Measurements from ENCODE around the gene CD38. TPM values are rescaled to one million over a fixed set of nuclear protein-coding genes. Genes with fewer than 3 reads are reported as not detected.

Gene CD38
- total RNA-seq, 1 experiment from 2014 or later, result 0.17 TPM

- ChIA-PET CTCF (interaction anchor here (0.6 to 1.4 kb wide), 7 partner anchors 12 to 178 kb away, joined by 3 to 10 read pairs (median 3); no protein-coding TSS in a partner anchor), POLR2A (interaction anchor here (0.6 kb wide), 1 partner anchor 13 kb away, joined by 6 read pairs; no protein-coding TSS in a partner anchor)
- ATAC-seq (no peak), DNase-seq (ENCODE audit: low spot score) (no peak)
- peaks cover under 1% of the 10 kb centered on the region; the same call in 1 of the 2 replicates for H3K9me3 Mint-ChIP-seq
- peaks cover 62% of the 10 kb centered on the region for H3K27me3 Mint-ChIP-seq (ENCODE audit: low read depth)
- TF ChIP-seq ZNF232 (CRISPR knock-in tag; IDR thresholded peaks at IDR 0.05), result no peak
- TF ChIP-seq ZNF263 (CRISPR knock-in tag; IDR thresholded peaks at IDR 0.05; ENCODE audit: low read depth), result no peak
- TF ChIP-seq HMGXB4 (CRISPR knock-in tag; IDR thresholded peaks at IDR 0.05), result no peak
- TF ChIP-seq RELA (CRISPR knock-in tag; IDR thresholded peaks at IDR 0.05; ENCODE audit: borderline replicate concordance), result no peak
- TF ChIP-seq ETV6 (CRISPR knock-in tag; IDR thresholded peaks at IDR 0.05), result no peak
- TF ChIP-seq NFATC4 (CRISPR knock-in tag; IDR thresholded peaks at IDR 0.05), result no peak
- no peak for TF ChIP-seq JAZF1 (CRISPR knock-in tag; IDR thresholded peaks at IDR 0.05)
- no peak for TF ChIP-seq FOXJ3 (CRISPR knock-in tag; IDR thresholded peaks at IDR 0.05; ENCODE audit: borderline replicate concordance)
- TF ChIP-seq TCF7 (CRISPR knock-in tag; IDR thresholded peaks at IDR 0.05; ENCODE audit: low read depth), result no peak
- no peak for TF ChIP-seq MXD4 (CRISPR knock-in tag; IDR thresholded peaks at IDR 0.05; ENCODE audit: borderline replicate concordance)
- no peak for TF ChIP-seq CDX4 (CRISPR knock-in tag; IDR thresholded peaks at IDR 0.05; ENCODE audit: borderline replicate concordance)
- TF ChIP-seq AFF4 (CRISPR knock-in tag; IDR thresholded peaks at IDR 0.05; ENCODE audit: borderline replicate concordance), result no peak
- peaks cover 14% of the 10 kb centered on the region for H3K4me1 Mint-ChIP-seq
- no peak overlapping the region for H3K27ac Mint-ChIP-seq
- peak overlapping the region; percentile 74 for H3K4me3 Mint-ChIP-seq
- peaks cover under 1% of the 10 kb centered on the region; the same call in 1 of the 2 replicates for H3K36me3 Mint-ChIP-seq
Measured at GRCh38 chr4:15779809-15780208, 1.7 kb downstream of the CD38 start.

- peaks cover 14% of the 10 kb centered on the region for H3K36me3 Mint-ChIP-seq
- H3K9me3 Mint-ChIP-seq, result peaks cover 16% of the 10 kb centered on the region
- ATAC-seq, result no peak
- no peak overlapping the region for H3K27ac Mint-ChIP-seq
- peaks cover 14% of the 10 kb centered on the region for H3K4me1 Mint-ChIP-seq
- H3K4me3 Mint-ChIP-seq, result no peak overlapping the region
- POLR2A ChIA-PET, result no interaction called here
- CTCF ChIA-PET, result interaction anchor here (0.8 kb wide), 1 partner anchor 24 kb away, joined by 4 read pairs; no protein-coding TSS in a partner anchor
- DNase-seq (ENCODE audit: low spot score), result no peak
- H3K27me3 Mint-ChIP-seq (ENCODE audit: low read depth), result peaks cover 44% of the 10 kb centered on the region
- TF ChIP-seq JUN (CRISPR knock-in tag; IDR thresholded peaks at IDR 0.05), result no peak
- no peak for TF ChIP-seq FOXP1 (CRISPR knock-in tag; IDR thresholded peaks at IDR 0.05; ENCODE audit: borderline replicate concordance)
- TF ChIP-seq PRDM15 (CRISPR knock-in tag; IDR thresholded peaks at IDR 0.05), result no peak
- TF ChIP-seq ATF6 (CRISPR knock-in tag; IDR thresholded peaks at IDR 0.05), result no peak
- no peak for TF ChIP-seq RELA (CRISPR knock-in tag; IDR thresholded peaks at IDR 0.05; ENCODE audit: borderline replicate concordance)
- no peak for TF ChIP-seq ZNF423 (CRISPR knock-in tag; IDR thresholded peaks at IDR 0.05)
- no peak for TF ChIP-seq AFF4 (CRISPR knock-in tag; IDR thresholded peaks at IDR 0.05; ENCODE audit: borderline replicate concordance)
Measured at GRCh38 chr4:15781427-15782095, 3.4 kb downstream of the CD38 start.

Data from WTC11 (cell line).